GM12875 (cell line): ENCODE results near the gene CCM2L.

ENCODE experiments used
- H3K4me3 ChIP-seq: one replicate; pipeline ENCODE4 v1.5.1; 2011; ENCODE audit warnings: low read depth, low read length, control low read depth
- TF ChIP-seq, protein P1 (sequence below): IDR thresholded peaks from 2 replicates; pipeline ENCODE4 v1.5.1; 2011; ENCODE audit warnings: low read depth, mild to moderate bottlenecking, control low read depth, inconsistent platforms, low read length, moderate library complexity, borderline replicate concordance; ENCODE audit not compliant: insufficient read depth

Gene CCM2L

DNA sequence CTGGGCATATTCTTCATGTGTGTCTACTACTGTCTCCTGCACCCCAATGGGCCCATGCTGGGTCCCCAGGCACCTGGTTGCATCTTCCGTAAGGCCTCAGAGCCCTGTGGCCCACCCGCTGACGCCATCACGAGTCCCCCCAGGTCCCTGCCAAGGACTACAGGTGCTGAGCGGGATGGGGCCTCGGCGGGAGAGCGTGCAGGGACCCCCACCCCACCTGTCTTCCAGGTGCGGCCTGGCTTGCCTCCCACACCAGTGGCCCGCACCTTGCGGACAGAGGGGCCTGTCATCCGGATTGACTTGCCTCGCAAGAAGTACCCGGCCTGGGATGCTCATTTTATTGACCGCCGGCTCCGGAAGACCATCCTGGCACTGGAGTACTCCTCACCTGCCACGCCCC lies 13.2 kb upstream of the CCM2L start:
- TF ChIP-seq, protein P1, sequence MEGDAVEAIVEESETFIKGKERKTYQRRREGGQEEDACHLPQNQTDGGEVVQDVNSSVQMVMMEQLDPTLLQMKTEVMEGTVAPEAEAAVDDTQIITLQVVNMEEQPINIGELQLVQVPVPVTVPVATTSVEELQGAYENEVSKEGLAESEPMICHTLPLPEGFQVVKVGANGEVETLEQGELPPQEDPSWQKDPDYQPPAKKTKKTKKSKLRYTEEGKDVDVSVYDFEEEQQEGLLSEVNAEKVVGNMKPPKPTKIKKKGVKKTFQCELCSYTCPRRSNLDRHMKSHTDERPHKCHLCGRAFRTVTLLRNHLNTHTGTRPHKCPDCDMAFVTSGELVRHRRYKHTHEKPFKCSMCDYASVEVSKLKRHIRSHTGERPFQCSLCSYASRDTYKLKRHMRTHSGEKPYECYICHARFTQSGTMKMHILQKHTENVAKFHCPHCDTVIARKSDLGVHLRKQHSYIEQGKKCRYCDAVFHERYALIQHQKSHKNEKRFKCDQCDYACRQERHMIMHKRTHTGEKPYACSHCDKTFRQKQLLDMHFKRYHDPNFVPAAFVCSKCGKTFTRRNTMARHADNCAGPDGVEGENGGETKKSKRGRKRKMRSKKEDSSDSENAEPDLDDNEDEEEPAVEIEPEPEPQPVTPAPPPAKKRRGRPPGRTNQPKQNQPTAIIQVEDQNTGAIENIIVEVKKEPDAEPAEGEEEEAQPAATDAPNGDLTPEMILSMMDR: no peak
- H3K4me3 ChIP-seq: no peak overlapping the region

DNA sequence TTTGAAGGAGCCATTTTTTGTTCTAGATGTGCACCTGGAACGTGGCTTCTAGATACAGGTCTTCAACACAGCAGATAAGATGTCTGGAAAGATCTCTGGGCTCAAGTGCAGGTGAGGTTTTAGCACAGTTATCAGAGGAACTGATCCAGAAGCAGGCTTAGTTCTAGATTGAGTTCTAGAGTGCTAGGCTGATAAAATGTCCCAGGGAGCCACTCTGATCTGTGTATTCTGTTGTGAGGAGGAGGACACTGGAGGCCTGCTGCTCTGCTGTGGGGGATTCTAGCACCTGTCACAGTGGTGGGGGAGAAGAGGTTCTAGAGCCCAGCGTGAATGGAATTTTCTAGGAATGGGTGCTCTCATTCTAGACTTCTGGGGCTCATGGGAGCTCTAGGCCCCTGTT lies 12.0 kb upstream of the CCM2L start:
- TF ChIP-seq, protein P1: no peak
- no peak overlapping the region for H3K4me3 ChIP-seq

DNA sequence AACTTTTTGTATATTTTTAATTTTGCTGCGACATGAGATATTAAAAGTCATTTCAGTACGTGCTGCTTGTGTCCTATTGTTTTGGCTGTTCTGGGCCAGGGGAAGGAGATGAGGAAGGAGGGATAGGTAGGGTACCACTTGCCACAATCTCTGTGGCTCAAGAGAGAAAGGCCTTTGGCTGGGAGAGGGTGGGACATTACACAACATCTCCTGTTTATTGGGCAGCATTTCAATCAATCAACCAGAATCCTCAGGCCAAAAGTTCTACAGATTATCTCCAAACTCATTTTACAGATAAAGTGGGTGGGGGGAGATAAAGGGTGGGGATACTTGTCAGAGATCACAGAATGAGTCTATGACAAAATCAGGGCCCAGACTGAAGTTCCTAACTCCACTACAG lies 6.9 kb upstream of the CCM2L start:
- TF ChIP-seq, protein P1: no peak
- no peak overlapping the region for H3K4me3 ChIP-seq

DNA sequence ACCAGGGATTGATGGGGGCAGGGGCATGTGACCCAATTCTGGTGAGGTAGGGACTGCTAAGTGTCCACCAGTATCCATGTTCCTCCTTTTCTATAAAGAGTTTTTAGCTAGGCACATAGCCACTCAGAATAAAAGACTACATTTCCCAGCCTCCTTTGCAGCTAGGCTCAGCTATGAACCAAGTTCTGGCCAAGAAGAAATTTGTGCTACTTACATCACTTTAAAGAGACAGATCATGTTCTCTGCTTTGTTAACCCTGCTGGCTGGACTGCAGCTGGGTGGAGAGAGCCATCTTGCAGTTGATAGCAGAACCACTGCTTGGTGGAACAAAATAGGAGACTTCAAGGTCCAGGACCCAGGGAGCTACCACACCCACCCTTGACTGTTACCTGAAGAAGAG lies 5.3 kb upstream of the CCM2L start:
- H3K4me3 ChIP-seq: no peak overlapping the region
- TF ChIP-seq, protein P1: no peak

DNA sequence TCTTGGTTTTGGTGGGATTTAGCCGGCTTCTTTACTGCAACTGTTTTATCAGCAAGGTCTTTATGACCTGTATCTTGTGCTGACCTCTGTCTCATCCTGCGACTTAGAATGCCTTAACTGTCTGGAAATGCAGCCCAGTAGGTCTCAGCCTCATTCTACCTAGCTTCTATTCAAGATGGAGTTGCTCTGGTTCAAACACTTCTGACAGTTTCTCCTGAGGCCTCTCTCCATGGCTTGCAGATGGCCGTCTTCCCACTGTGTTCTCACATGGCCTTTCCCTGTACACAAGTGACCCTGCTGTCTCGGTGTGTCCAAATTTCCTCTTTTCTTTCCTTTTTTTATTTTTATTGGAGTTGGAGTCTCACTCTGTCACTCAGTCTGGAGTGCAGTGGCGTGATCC lies 4.2 kb upstream of the CCM2L start:
- TF ChIP-seq, protein P1: no peak
- H3K4me3 ChIP-seq: no peak overlapping the region

DNA sequence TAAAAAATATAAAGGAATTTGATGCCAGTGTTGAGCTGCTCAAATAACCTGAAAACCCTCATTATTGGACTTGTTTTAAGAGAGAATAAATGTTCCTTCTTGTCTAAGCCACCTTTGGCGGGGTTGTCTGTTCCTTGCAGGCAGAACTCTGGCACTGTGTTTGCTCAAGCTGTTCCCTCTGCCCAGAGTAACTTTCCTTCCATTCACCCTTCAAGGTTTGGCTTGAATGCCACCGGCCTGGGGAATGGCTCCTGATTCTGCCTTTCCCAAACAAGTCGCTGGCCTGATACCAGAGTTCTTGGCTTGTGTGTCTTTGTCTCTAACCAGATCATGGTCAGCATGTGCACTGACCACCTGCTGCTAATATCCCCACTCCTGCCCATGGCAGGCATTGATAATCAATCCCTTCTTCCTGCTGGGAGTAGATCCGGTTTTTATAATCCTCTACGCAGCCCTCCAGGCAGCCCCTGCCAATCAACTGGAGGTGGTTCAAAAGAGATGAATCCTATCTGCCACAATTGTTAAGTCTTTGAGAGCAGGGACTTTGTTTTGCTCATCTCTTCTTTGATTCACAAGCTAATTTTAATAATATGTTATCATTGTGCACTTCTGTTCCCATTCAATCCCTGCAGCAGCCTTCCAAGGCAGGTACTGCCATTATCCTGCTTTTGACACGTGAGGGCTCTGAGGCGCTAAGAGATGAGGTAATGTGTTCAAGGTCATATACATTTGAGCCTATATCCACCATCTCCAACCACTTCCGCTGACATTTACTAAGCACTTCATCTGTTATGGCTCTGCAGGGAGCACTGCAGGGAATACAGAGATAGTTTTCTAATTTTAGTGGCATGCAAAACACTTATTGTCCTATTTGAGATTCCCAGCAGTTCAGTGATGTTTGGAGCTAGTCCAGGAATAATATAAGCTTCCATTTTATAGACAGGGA lies 3.1 kb upstream of the CCM2L start:
- no peak overlapping the region for H3K4me3 ChIP-seq
- TF ChIP-seq, protein P1: no peak
